GM20000 (cell line): ENCODE results near the gene DNAH1.

Experiments
- DNase-seq: peaks from one replicate; pipeline ENCODE4 v3.0.0; 2012; ENCODE audit warnings: low spot score
- CTCF ChIP-seq: IDR thresholded peaks from 2 replicates; pipeline ENCODE4 v1.5.1; 2012; ENCODE audit warnings: mild to moderate bottlenecking, control low read depth; ENCODE audit errors: extremely low read depth, missing control alignments

DNAH1 gene

GRCh38 chr3:52351762-52352368 is 35.7 kb downstream of the DNAH1 start:
- no peak for DNase-seq
- no peak for TF ChIP-seq CTCF

GRCh38 chr3:52352566-52352965 is 36.4 kb downstream of the DNAH1 start:
- no peak for DNase-seq
- no peak for TF ChIP-seq CTCF

GRCh38 chr3:52353291-52353855 is 37.3 kb downstream of the DNAH1 start:
- TF ChIP-seq CTCF: no peak
- no peak for DNase-seq

- no peak for DNase-seq
- no peak for TF ChIP-seq CTCF
Measured at GRCh38 chr3:52354676-52355075, 38.6 kb downstream of the DNAH1 start.

GRCh38 chr3:52355526-52355925 is 39.4 kb downstream of the DNAH1 start:
- DNase-seq: no peak
- TF ChIP-seq CTCF: no peak

- no peak for TF ChIP-seq CTCF
- DNase-seq: no peak
Measured at GRCh38 chr3:52356126-52356525, 40.0 kb downstream of the DNAH1 start.

GRCh38 chr3:52357151-52358080 is 41.3 kb downstream of the DNAH1 start:
- TF ChIP-seq CTCF: no peak
- DNase-seq: no peak
